WTC11 (cell line): Measurements from ENCODE around the gene ATP1A4. TPM values are rescaled to one million over a fixed set of nuclear protein-coding genes. Genes with fewer than 3 reads are reported as not detected.

Source experiments
- ATAC-seq: fragments of 200-7000 bp; cut with Tn5 transposase; 2 replicates; pipeline ENCODE4 v1.10.0; 2021; ENCODE audit warnings: mild to moderate bottlenecking, moderate library complexity
- CTCF ChIA-PET: fragments of 300-600 bp; sonication (Branson Sonifier 250); formaldehyde crosslinking; loops from one replicate; lab custom pipeline; 2021; ENCODE audit warnings: antibody characterized with exemption; lab: Charles Lee
- POLR2A ChIA-PET: fragments of 350-600 bp; sonication (Branson Sonifier 250); formaldehyde crosslinking; loops from one replicate; lab custom pipeline; 2021; ENCODE audit warnings: antibody characterized with exemption; lab: Charles Lee
- DNase-seq: peaks from one replicate; pipeline ENCODE4 v3.0.0; 2021; ENCODE audit warnings: low spot score
- H3K27ac Mint-ChIP-seq: 2 replicates; pipeline ENCODE4 v1.8.0; 2021; ENCODE audit warnings: mixed read lengths
- H3K27me3 Mint-ChIP-seq: 2 replicates; pipeline ENCODE4 v1.8.0; 2021; ENCODE audit warnings: low read depth, mild to moderate bottlenecking, moderate library complexity, mixed read lengths
- H3K36me3 Mint-ChIP-seq: 2 replicates; pipeline ENCODE4 v1.8.0; 2021; ENCODE audit warnings: mixed read lengths
- H3K4me1 Mint-ChIP-seq: 2 replicates; pipeline ENCODE4 v1.8.0; 2022; ENCODE audit warnings: mixed read lengths
- H3K4me3 Mint-ChIP-seq: 2 replicates; pipeline ENCODE4 v1.8.0; 2021; ENCODE audit warnings: mild to moderate bottlenecking, moderate library complexity, mixed read lengths
- H3K9me3 Mint-ChIP-seq: 2 replicates; pipeline ENCODE4 v1.8.0; 2021; ENCODE audit warnings: mixed read lengths
- ATF1 ChIP-seq: sonication (generic); formaldehyde crosslinking; IDR thresholded peaks from 2 replicates; pipeline ENCODE4 v1.8.1; 2023; ENCODE audit warnings: mild to moderate bottlenecking, moderate library complexity, missing genetic modification reagents
- CREB1 ChIP-seq: sonication (generic); formaldehyde crosslinking; IDR thresholded peaks from 2 replicates; pipeline ENCODE4 v1.8.0; 2023; ENCODE audit warnings: mild to moderate bottlenecking, missing genetic modification reagents
- CREM ChIP-seq: sonication (generic); formaldehyde crosslinking; IDR thresholded peaks from 2 replicates; pipeline ENCODE4 v1.8.1; 2022; ENCODE audit warnings: mild to moderate bottlenecking, missing genetic modification reagents, moderate library complexity
- FOXP1 ChIP-seq: sonication (generic); formaldehyde crosslinking; IDR thresholded peaks from 2 replicates; pipeline ENCODE4 v1.8.0; 2022; ENCODE audit warnings: missing genetic modification reagents, mild to moderate bottlenecking, moderate library complexity, borderline replicate concordance
- GABPB1 ChIP-seq: sonication (generic); formaldehyde crosslinking; IDR thresholded peaks from 2 replicates; pipeline ENCODE4 v1.8.1; 2023; ENCODE audit warnings: mild to moderate bottlenecking, missing genetic modification reagents
- IRF2 ChIP-seq: sonication (generic); formaldehyde crosslinking; IDR thresholded peaks from 2 replicates; pipeline ENCODE4 v1.8.0; 2022; ENCODE audit warnings: low read depth, missing genetic modification reagents, borderline replicate concordance
- NFYB ChIP-seq: sonication (generic); formaldehyde crosslinking; conservative IDR thresholded peaks from 2 replicates; pipeline ENCODE4 v1.8.0; 2022; ENCODE audit warnings: low read depth, missing genetic modification reagents
- SMAD4 ChIP-seq: sonication (generic); formaldehyde crosslinking; IDR thresholded peaks from 2 replicates; pipeline ENCODE4 v1.8.0; 2022; ENCODE audit warnings: mild to moderate bottlenecking, missing genetic modification reagents
- TCF7 ChIP-seq: sonication (generic); formaldehyde crosslinking; IDR thresholded peaks from 2 replicates; pipeline ENCODE4 v1.8.0; 2022; ENCODE audit warnings: mild to moderate bottlenecking, low read depth, missing genetic modification reagents, moderate library complexity
- TEAD4 ChIP-seq: sonication (generic); formaldehyde crosslinking; IDR thresholded peaks from 2 replicates; pipeline ENCODE4 v1.8.0; 2022; ENCODE audit warnings: mild to moderate bottlenecking, missing genetic modification reagents
- ZNF317 ChIP-seq: sonication (generic); formaldehyde crosslinking; IDR thresholded peaks from 2 replicates; pipeline ENCODE4 v1.8.1; 2023; ENCODE audit warnings: low read depth, mild to moderate bottlenecking, moderate library complexity, missing genetic modification reagents, borderline replicate concordance
- ZNF423 ChIP-seq: fragments of 250-450 bp; sonication (Bioruptor Pico); IDR thresholded peaks from 2 replicates; pipeline ENCODE4 v2.1.2; 2022; ENCODE audit warnings: mild to moderate bottlenecking, moderate library complexity
- ZNF671 ChIP-seq: fragments of 250-450 bp; sonication (Bioruptor Pico); IDR thresholded peaks from 2 replicates; pipeline ENCODE4 v1.8.0; 2021; ENCODE audit warnings: mild to moderate bottlenecking
- total RNA-seq: library from RNA; stranded (reverse); gene quantifications from 3 replicates; pipeline ENCODE4 v1.2.3, GENCODE V29; 2021
- TF ChIP-seq, protein P1 (sequence below): sonication (generic); formaldehyde crosslinking; IDR thresholded peaks from 2 replicates; pipeline ENCODE4 v1.8.1; 2023; ENCODE audit warnings: mild to moderate bottlenecking, moderate library complexity, missing genetic modification reagents
- TF ChIP-seq, protein P2 (sequence below): sonication (generic); formaldehyde crosslinking; IDR thresholded peaks from 2 replicates; pipeline ENCODE4 v1.8.1; 2023; ENCODE audit warnings: mild to moderate bottlenecking, missing genetic modification reagents
- TF ChIP-seq, protein P3 (sequence below): sonication (generic); formaldehyde crosslinking; conservative IDR thresholded peaks from 2 replicates; pipeline ENCODE4 v1.8.1; 2022; ENCODE audit warnings: mild to moderate bottlenecking, missing genetic modification reagents
- TF ChIP-seq, protein P4 (sequence below): sonication (generic); formaldehyde crosslinking; IDR thresholded peaks from 2 replicates; pipeline ENCODE4 v1.8.1; 2022; ENCODE audit warnings: low read depth, missing genetic modification reagents, borderline replicate concordance
- TF ChIP-seq, protein P5 (sequence below): sonication (generic); formaldehyde crosslinking; IDR thresholded peaks from 2 replicates; pipeline ENCODE4 v1.8.0; 2022; ENCODE audit warnings: mild to moderate bottlenecking, missing genetic modification reagents
- TF ChIP-seq, protein P6 (sequence below): sonication (generic); formaldehyde crosslinking; IDR thresholded peaks from 2 replicates; pipeline ENCODE4 v1.8.1; 2023; ENCODE audit warnings: mild to moderate bottlenecking, missing genetic modification reagents, borderline replicate concordance
- TF ChIP-seq, protein P7 (sequence below): sonication (generic); formaldehyde crosslinking; IDR thresholded peaks from 2 replicates; pipeline ENCODE4 v1.8.0; 2022; ENCODE audit warnings: missing genetic modification reagents
- TF ChIP-seq, protein P8 (sequence below): fragments of 250-450 bp; sonication (Bioruptor Pico); IDR thresholded peaks from 2 replicates; pipeline ENCODE4 v2.1.2; 2022; ENCODE audit warnings: mild to moderate bottlenecking, moderate library complexity

The ATP1A4 gene
- total RNA-seq, 1 experiment from 2014 or later = 0.37 TPM

DNA sequence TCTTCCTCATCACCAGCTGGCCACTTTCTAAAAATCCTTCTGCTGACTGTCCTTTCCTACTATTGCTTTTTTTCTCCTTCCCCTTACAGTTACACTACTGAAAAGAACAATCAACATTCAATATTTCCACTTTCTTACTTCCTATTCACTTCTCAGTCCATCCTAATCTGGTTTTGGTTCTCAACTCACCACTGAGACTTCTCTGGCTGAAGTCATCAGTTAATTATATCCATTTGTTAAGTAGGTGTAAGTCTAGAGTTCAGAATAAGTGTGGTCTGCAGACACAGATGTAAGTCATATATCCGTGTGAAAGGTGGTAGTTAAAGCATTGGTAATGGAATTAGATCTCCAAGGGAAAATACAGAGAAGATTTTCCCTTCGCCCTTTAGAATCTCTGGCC, 75.2 kb downstream of the ATP1A4 start:
- Mint-ChIP-seq H3K36me3 (peaks cover 61% of the 10 kb centered on the region), H3K27ac (no peak overlapping the region), H3K27me3 (no peaks in the 10 kb centered on the region), H3K9me3 (no peaks in the 10 kb centered on the region), H3K4me3 (no peak overlapping the region), H3K4me1 (no peaks in the 10 kb centered on the region)
- no peak for ATAC-seq
- ChIA-PET POLR2A (no interaction called here), CTCF (interaction anchor here (0.7 to 2.1 kb wide), 5 partner anchors 25 to 150 kb away, joined by 3 to 6 read pairs (median 4); no protein-coding TSS in a partner anchor)
- no peak for DNase-seq
- TF ChIP-seq, protein P1, sequence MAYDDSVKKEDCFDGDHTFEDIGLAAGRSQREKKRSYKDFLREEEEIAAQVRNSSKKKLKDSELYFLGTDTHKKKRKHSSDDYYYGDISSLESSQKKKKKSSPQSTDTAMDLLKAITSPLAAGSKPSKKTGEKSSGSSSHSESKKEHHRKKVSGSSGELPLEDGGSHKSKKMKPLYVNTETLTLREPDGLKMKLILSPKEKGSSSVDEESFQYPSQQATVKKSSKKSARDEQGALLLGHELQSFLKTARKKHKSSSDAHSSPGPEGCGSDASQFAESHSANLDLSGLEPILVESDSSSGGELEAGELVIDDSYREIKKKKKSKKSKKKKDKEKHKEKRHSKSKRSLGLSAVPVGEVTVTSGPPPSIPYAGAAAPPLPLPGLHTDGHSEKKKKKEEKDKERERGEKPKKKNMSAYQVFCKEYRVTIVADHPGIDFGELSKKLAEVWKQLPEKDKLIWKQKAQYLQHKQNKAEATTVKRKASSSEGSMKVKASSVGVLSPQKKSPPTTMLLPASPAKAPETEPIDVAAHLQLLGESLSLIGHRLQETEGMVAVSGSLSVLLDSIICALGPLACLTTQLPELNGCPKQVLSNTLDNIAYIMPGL (CRISPR knock-in tag) = no peak
- TF ChIP-seq, protein P2, sequence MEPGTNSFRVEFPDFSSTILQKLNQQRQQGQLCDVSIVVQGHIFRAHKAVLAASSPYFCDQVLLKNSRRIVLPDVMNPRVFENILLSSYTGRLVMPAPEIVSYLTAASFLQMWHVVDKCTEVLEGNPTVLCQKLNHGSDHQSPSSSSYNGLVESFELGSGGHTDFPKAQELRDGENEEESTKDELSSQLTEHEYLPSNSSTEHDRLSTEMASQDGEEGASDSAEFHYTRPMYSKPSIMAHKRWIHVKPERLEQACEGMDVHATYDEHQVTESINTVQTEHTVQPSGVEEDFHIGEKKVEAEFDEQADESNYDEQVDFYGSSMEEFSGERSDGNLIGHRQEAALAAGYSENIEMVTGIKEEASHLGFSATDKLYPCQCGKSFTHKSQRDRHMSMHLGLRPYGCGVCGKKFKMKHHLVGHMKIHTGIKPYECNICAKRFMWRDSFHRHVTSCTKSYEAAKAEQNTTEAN (CRISPR knock-in tag) = no peak
- TF ChIP-seq ZNF317 (CRISPR knock-in tag) (no peak), ZNF671 (CRISPR knock-in tag) (no peak), SMAD4 (CRISPR knock-in tag) (no peak), NFYB (CRISPR knock-in tag) (no peak), CREB1 (CRISPR knock-in tag) (no peak), IRF2 (CRISPR knock-in tag) (no peak), ZNF423 (no peak), TCF7 (CRISPR knock-in tag) (no peak), ATF1 (CRISPR knock-in tag) (no peak), FOXP1 (no peak), CREM (CRISPR knock-in tag) (no peak)
- TF ChIP-seq, protein P3, sequence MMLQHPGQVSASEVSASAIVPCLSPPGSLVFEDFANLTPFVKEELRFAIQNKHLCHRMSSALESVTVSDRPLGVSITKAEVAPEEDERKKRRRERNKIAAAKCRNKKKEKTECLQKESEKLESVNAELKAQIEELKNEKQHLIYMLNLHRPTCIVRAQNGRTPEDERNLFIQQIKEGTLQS (CRISPR knock-in tag) = no peak
- TF ChIP-seq, protein P4, sequence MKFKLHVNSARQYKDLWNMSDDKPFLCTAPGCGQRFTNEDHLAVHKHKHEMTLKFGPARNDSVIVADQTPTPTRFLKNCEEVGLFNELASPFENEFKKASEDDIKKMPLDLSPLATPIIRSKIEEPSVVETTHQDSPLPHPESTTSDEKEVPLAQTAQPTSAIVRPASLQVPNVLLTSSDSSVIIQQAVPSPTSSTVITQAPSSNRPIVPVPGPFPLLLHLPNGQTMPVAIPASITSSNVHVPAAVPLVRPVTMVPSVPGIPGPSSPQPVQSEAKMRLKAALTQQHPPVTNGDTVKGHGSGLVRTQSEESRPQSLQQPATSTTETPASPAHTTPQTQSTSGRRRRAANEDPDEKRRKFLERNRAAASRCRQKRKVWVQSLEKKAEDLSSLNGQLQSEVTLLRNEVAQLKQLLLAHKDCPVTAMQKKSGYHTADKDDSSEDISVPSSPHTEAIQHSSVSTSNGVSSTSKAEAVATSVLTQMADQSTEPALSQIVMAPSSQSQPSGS (CRISPR knock-in tag) = no peak

DNA sequence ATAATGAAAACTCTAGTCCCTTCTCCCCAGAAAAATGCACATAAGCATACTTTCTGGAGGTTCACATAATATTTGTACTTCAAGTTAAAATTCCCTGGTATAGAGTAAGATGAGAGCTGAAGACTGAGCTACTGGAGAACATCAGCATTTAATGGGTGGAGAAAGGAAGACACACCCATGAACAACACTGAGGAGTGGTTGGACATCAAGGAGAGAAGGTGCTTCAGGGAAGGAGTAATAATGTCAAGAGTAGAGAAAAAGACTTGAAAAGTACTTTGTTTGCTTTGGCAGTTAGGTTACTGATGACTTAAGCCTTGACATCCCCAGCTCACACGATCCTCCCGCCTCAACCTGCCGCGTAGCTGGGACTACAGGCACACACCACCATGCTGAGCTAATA, 75.6 kb downstream of the ATP1A4 start:
- Mint-ChIP-seq H3K27ac (no peak overlapping the region), H3K4me1 (no peaks in the 10 kb centered on the region), H3K4me3 (no peak overlapping the region), H3K27me3 (no peaks in the 10 kb centered on the region), H3K36me3 (peaks cover 60% of the 10 kb centered on the region), H3K9me3 (no peaks in the 10 kb centered on the region)
- TF ChIP-seq TEAD4 (CRISPR knock-in tag) = no peak
- TF ChIP-seq GABPB1 = no peak
- TF ChIP-seq, protein P5, sequence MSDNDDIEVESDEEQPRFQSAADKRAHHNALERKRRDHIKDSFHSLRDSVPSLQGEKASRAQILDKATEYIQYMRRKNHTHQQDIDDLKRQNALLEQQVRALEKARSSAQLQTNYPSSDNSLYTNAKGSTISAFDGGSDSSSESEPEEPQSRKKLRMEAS (CRISPR knock-in tag) = no peak
- TF ChIP-seq CREM (CRISPR knock-in tag) = no peak
- TF ChIP-seq, protein P6, sequence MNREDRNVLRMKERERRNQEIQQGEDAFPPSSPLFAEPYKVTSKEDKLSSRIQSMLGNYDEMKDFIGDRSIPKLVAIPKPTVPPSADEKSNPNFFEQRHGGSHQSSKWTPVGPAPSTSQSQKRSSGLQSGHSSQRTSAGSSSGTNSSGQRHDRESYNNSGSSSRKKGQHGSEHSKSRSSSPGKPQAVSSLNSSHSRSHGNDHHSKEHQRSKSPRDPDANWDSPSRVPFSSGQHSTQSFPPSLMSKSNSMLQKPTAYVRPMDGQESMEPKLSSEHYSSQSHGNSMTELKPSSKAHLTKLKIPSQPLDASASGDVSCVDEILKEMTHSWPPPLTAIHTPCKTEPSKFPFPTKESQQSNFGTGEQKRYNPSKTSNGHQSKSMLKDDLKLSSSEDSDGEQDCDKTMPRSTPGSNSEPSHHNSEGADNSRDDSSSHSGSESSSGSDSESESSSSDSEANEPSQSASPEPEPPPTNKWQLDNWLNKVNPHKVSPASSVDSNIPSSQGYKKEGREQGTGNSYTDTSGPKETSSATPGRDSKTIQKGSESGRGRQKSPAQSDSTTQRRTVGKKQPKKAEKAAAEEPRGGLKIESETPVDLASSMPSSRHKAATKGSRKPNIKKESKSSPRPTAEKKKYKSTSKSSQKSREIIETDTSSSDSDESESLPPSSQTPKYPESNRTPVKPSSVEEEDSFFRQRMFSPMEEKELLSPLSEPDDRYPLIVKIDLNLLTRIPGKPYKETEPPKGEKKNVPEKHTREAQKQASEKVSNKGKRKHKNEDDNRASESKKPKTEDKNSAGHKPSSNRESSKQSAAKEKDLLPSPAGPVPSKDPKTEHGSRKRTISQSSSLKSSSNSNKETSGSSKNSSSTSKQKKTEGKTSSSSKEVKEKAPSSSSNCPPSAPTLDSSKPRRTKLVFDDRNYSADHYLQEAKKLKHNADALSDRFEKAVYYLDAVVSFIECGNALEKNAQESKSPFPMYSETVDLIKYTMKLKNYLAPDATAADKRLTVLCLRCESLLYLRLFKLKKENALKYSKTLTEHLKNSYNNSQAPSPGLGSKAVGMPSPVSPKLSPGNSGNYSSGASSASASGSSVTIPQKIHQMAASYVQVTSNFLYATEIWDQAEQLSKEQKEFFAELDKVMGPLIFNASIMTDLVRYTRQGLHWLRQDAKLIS (CRISPR knock-in tag) = no peak
- TF ChIP-seq, protein P7, sequence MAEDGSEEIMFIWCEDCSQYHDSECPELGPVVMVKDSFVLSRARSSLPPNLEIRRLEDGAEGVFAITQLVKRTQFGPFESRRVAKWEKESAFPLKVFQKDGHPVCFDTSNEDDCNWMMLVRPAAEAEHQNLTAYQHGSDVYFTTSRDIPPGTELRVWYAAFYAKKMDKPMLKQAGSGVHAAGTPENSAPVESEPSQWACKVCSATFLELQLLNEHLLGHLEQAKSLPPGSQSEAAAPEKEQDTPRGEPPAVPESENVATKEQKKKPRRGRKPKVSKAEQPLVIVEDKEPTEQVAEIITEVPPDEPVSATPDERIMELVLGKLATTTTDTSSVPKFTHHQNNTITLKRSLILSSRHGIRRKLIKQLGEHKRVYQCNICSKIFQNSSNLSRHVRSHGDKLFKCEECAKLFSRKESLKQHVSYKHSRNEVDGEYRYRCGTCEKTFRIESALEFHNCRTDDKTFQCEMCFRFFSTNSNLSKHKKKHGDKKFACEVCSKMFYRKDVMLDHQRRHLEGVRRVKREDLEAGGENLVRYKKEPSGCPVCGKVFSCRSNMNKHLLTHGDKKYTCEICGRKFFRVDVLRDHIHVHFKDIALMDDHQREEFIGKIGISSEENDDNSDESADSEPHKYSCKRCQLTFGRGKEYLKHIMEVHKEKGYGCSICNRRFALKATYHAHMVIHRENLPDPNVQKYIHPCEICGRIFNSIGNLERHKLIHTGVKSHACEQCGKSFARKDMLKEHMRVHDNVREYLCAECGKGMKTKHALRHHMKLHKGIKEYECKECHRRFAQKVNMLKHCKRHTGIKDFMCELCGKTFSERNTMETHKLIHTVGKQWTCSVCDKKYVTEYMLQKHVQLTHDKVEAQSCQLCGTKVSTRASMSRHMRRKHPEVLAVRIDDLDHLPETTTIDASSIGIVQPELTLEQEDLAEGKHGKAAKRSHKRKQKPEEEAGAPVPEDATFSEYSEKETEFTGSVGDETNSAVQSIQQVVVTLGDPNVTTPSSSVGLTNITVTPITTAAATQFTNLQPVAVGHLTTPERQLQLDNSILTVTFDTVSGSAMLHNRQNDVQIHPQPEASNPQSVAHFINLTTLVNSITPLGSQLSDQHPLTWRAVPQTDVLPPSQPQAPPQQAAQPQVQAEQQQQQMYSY = no peak
- TF ChIP-seq, protein P8, sequence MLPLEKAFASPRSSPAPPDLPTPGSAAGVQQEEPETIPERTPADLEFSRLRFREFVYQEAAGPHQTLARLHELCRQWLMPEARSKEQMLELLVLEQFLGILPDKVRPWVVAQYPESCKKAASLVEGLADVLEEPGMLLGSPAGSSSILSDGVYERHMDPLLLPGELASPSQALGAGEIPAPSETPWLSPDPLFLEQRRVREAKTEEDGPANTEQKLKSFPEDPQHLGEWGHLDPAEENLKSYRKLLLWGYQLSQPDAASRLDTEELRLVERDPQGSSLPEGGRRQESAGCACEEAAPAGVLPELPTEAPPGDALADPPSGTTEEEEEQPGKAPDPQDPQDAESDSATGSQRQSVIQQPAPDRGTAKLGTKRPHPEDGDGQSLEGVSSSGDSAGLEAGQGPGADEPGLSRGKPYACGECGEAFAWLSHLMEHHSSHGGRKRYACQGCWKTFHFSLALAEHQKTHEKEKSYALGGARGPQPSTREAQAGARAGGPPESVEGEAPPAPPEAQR (CRISPR knock-in tag) = no peak
- DNase-seq (no peak), ATAC-seq (no peak)
- ChIA-PET POLR2A (no interaction called here), CTCF (interaction anchor here (0.7 to 2.1 kb wide), 5 partner anchors 25 to 150 kb away, joined by 3 to 6 read pairs (median 4); no protein-coding TSS in a partner anchor)
